Measurements from ENCODE around the gene LETM1. TPM values are rescaled to one million over a fixed set of nuclear protein-coding genes. Genes with fewer than 3 reads are reported as not detected.

The LETM1 gene
- total and polyA plus RNA-seq, 2 donors from 2014 or later = 20.0 to 46.4 TPM

- no peak overlapping the region for H3K9ac ChIP-seq (ENCODE audit: low read length in 3 of 3)
- intact Hi-C loops (cut with DNase I) = no loop called here
- no peaks in the 10 kb centered on the region for H3K27me3 ChIP-seq (ENCODE audit: control insufficient read depth, insufficient read depth, low read length)
- H3K4me1 ChIP-seq (ENCODE audit: control insufficient read depth in 2 of 3, insufficient read depth in 2 of 3, low read depth in 1 of 3, low read length in 3 of 3) = peaks cover 0 to 7% (median 0%) of the 10 kb centered on the region in 3 donors
- H3K36me3 ChIP-seq (ENCODE audit: control insufficient read depth in 2 of 3, insufficient read depth in 3 of 3, low read length in 3 of 3) = no peaks in the 10 kb centered on the region
- TF ChIP-seq, protein P1, sequence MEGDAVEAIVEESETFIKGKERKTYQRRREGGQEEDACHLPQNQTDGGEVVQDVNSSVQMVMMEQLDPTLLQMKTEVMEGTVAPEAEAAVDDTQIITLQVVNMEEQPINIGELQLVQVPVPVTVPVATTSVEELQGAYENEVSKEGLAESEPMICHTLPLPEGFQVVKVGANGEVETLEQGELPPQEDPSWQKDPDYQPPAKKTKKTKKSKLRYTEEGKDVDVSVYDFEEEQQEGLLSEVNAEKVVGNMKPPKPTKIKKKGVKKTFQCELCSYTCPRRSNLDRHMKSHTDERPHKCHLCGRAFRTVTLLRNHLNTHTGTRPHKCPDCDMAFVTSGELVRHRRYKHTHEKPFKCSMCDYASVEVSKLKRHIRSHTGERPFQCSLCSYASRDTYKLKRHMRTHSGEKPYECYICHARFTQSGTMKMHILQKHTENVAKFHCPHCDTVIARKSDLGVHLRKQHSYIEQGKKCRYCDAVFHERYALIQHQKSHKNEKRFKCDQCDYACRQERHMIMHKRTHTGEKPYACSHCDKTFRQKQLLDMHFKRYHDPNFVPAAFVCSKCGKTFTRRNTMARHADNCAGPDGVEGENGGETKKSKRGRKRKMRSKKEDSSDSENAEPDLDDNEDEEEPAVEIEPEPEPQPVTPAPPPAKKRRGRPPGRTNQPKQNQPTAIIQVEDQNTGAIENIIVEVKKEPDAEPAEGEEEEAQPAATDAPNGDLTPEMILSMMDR (IDR thresholded peaks at IDR 0.05; ENCODE audit: borderline replicate concordance, extremely low read depth, insufficient read depth) = no peak
- no peaks in the 10 kb centered on the region for H3K9me3 ChIP-seq (ENCODE audit: control insufficient read depth in 2 of 3, insufficient read depth in 1 of 3, low read length in 3 of 3)
- no peak for FAIRE-seq
- no peak overlapping the region for H3K27ac ChIP-seq (ENCODE audit: low read depth in 2 of 2, low read length in 2 of 2)
- no peak for DNase-seq
- H3K4me3 ChIP-seq (ENCODE audit: low read length in 3 of 3) = no peak overlapping the region
These were observed 93.5 kb downstream of the LETM1 start for GRCh38 chr4:1762264-1763010.

Other genes with a start within 250 kb of the LETM1 start
- gene FAM53A, start 171.8 kb downstream of the LETM1 start, total RNA-seq = 2.9 TPM
- 1.2 TPM for gene FAM53A, start 171.8 kb downstream of the LETM1 start, polyA plus RNA-seq (ENCODE audit: insufficient read depth, low read depth, low replicate concordance)
- 30.7 TPM for gene SLBP, start 143.8 kb downstream of the LETM1 start, total RNA-seq
- 42.8 TPM for gene SLBP, start 143.8 kb downstream of the LETM1 start, polyA plus RNA-seq (ENCODE audit: insufficient read depth, low read depth, low replicate concordance)
- gene TMEM129, start 134.8 kb downstream of the LETM1 start, total RNA-seq = 48.2 TPM
- gene TMEM129, start 134.8 kb downstream of the LETM1 start, polyA plus RNA-seq (ENCODE audit: insufficient read depth, low read depth, low replicate concordance) = 60.0 TPM
- 12.2 TPM for gene TACC3, start 134.6 kb downstream of the LETM1 start, total RNA-seq
- 4.9 TPM for gene TACC3, start 134.6 kb downstream of the LETM1 start, polyA plus RNA-seq (ENCODE audit: insufficient read depth, low read depth, low replicate concordance)
- gene FGFR3, start 62.9 kb downstream of the LETM1 start, total RNA-seq = 25.5 TPM
- gene FGFR3, start 62.9 kb downstream of the LETM1 start, polyA plus RNA-seq (ENCODE audit: insufficient read depth, low read depth, low replicate concordance) = 28.5 TPM
- gene NSD2, start 15.2 kb upstream of the LETM1 start, total RNA-seq = 51.2 TPM
- 5.5 TPM for gene NSD2, start 15.2 kb upstream of the LETM1 start, polyA plus RNA-seq (ENCODE audit: insufficient read depth, low read depth, low replicate concordance)
- gene NELFA, start 152.8 kb upstream of the LETM1 start, total RNA-seq = 39.1 TPM
- 17.8 TPM for gene NELFA, start 152.8 kb upstream of the LETM1 start, polyA plus RNA-seq (ENCODE audit: insufficient read depth, low read depth, low replicate concordance)
- 2.7 TPM for gene NAT8L, start 203.2 kb upstream of the LETM1 start, total RNA-seq
- gene NAT8L, start 203.2 kb upstream of the LETM1 start, polyA plus RNA-seq (ENCODE audit: insufficient read depth, low read depth, low replicate concordance) = 12.5 TPM

All from kidney (tissue), 14 donors.